PC-3 (cell line): ENCODE results near the gene SNX9.

Source experiments
- CTCF ChIP-seq: fragments of 300-600 bp; sonication (generic); conservative IDR thresholded peaks from 2 replicates; pipeline ENCODE4 v1.5.1; 2017; ENCODE audit warnings: antibody characterized with exemption, low read depth, mild to moderate bottlenecking, low read length
- EZH2 ChIP-seq: fragments of 300-600 bp; sonication (generic); IDR thresholded peaks from one replicate; pipeline ENCODE4 v1.6.1; 2017; ENCODE audit warnings: antibody characterized with exemption, mild to moderate bottlenecking, low read length; ENCODE audit not compliant: unreplicated experiment
- EZH2phosphoT487 ChIP-seq: fragments of 300-600 bp; sonication (generic); IDR thresholded peaks from 2 replicates; pipeline ENCODE4 v1.6.1; 2018; ENCODE audit warnings: mild to moderate bottlenecking, antibody characterized with exemption, low read length, borderline replicate concordance

- TF ChIP-seq CTCF (no peak), EZH2 (no peak), EZH2phosphoT487 (no peak)
Observed at GRCh38 chr6:157935786-157936185, 112.7 kb downstream of the SNX9 start.
